ENCODE data around the gene TMEM134. TPM values are rescaled to one million over a fixed set of nuclear protein-coding genes. Genes with fewer than 3 reads are reported as not detected.
"Not testable (repeated sequence)": the region's sequence is repeated elsewhere in the genome, so short reads cannot be mapped to it uniquely, and the experiment has no call there.

TMEM134 gene
- total RNA-seq, 1 donor from 2014 or later, result 75.1 TPM

DNA sequence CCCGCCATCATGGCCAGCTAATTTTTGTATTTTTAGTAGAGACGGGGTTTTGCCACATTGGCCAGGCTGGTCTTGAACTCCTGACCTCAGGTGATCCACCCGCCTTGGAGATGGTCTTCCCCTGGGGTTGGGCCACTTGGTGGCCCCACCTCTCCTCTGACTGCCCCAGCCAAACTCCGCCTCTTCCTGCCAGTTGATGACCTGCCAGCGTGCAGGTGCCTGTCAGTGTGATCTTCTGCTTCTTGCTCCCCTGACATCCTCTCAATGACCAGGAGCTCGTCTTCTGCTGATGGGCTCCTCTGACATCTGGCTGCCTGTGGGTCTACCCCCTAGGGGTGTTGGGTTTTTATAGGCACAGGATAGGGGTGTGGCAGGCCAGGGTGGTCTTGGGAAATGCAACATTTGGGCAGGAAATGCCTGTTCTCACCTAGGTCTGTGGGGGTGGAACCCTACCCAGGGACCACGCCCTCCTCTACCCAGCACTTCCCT lies 16.9 kb upstream of the TMEM134 start:
- not testable (repeated sequence) for DNase-seq (ENCODE audit: low spot score)

DNA sequence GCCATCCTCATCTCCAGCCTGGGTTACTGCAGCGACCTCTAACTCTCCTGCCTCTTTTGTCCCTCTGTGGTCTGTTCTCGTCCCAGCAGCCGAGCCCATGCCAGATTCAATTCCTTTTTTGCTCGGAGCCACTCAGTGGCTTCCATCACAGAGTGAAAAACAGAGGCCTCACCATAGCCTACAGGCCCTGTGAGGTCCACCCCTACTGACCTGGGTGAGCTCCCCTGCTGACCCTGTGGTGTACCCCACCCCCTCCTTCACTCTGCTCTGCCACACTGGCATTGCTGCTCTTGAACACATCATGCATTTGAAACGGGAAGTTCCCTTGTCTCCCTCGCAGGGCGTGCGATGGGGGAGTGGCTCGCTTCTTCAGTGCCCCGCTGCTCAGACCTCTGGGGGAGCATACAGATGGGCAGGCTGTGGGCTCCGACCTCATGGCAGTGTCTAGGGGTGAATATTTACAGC lies 15.8 kb upstream of the TMEM134 start:
- DNase-seq (ENCODE audit: low spot score), result no peak

DNA sequence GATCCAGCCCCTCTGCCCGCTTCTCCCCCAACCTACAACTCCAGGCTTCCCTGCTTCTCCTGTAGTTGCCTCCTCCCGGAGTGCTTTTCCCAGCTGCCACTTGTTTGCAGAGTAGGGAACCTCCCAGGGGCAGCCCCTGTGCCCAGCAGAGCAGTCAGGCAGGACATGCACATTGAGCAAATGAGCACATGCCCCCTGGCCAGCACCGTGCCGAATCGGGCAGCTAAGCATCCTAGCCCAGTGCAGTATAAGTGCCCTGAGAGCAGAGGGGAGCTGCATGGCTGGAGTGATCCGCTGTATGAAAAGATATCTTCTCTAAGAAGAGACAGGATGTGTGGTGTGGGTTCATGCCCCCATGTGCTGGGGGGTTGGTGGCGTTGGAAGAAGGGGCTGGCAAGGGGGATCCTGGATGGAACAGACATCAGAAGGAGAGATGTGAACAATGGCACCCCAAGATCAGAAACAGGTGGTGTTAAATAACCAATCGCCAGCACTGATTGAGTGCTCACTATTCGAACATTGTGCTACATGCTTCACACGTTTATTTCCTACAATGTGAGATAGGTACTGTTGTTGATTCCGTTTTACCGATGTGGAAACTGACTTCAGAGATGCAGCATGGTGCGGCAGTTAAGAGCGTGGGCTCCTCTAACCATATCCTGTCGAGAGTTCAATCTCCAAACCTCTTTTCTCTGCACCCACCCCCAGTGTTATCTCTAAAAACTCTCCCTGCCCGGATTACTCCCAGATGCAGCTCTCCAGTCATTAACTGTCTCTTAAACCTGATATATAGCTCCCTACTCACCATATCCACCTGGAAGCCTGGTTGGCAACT lies 15.0 kb upstream of the TMEM134 start:
- no peak for DNase-seq (ENCODE audit: low spot score)

DNA sequence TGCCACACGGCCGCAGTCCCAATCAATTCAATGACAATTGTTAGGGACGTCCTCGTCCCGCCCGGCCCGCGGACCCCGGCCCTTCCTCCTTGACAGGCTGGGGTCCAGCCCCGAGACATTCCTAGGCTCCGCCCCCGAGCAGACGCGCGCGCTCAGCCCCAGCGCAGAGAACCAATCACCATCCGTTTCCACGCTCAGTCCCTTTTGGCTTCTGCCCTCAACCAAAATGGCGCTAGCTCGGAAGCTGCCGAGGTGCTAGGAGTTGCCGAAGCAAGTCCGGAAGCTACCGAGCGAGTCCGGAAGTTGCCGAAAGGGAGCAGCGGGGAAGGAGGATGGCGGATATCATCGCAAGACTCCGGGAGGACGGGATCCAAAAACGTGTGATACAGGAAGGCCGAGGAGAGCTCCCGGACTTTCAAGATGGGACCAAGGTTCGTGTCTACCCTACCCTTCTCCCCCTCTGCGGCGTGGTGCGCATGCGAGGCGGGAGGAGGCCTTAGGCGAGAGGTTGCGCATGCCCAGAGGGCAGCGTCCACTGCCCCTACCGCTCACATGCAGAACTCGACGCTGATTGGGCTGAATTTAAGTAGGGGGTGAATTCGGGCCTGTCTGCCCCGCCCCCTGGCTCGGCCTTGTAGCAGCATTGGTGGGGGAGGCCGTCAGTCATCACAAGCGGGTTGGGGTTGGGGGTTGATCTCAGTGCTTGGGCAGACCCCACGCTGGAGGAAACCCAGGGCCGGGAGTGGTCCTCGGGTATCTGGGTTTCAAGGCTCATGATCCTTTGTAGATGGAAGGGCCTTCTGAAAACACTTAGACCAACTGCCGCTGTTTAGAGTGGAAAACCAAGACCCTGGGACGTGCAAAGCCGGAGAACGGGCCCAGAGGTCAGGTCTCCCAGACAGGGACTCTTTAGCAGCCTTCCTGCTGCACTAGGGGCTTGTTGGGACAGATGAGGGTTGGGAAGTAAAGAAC lies 14.1 kb upstream of the TMEM134 start, which contains the start of gene AIP:
Gene AIP (plus strand): TSS at position 200 of the 972 bp plus-strand sequence. CDS start 133 bp downstream, at position 333.
- DNase-seq (ENCODE audit: low spot score), result peak; percentile 99

DNA sequence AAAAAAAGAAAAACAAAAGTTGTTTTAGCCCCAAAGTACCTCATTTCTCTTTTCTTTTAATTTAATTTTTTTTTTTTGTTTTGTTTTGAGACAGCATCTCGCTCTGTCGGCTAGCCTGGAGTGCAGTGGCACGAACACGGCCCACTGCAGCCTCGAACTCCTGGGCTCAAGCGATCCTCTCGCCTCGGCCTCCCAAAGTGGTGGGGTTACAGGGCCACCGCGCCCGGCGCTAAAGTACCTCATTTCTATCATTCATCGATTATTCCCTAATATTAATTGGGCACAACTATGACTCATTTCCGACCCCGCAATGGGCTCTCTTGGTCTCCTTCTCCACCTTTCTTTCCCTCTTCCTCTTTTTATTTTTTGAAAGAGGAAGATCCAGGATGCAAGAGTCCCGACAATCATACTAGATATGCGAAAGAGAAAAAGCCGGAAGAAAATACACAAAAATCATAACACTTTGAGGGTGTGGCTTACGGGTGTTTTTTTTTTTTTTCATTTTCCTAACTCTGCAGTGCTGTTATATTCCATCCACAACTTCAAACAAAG lies 13.3 kb upstream of the TMEM134 start:
- DNase-seq (ENCODE audit: low spot score), result no peak

DNA sequence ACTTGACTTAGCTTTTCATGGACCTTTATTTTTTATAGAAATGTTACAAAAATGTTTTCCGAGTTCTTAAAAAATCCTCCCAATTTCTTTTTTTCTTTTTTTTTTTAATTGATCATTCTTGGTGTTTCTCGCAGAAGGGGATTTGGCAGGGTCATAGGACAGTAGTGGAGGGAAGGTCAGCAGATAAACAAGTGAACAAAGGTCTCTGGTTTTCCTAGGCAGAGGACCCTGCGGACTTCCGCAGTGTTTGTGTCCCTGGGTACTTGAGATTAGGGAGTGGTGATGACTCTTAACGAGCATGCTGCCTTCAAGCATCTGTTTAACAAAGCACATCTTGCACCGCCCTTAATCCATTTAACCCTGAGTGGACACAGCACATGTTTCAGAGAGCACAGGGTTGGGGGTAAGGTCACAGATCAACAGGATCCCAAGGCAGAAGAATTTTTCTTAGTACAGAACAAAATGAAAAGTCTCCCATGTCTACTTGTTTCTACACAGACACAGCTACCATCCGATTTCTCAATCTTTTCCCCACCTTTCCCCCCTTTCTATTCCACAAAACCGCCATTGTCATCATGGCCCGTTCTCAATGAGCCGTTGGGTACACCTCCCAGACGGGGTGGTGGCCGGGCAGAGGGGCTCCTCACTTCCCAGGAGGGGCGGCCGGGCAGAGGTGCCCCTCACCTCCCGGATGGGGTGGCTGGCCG lies 8.4 kb upstream of the TMEM134 start:
- DNase-seq (ENCODE audit: low spot score), result not testable (repeated sequence)

DNA sequence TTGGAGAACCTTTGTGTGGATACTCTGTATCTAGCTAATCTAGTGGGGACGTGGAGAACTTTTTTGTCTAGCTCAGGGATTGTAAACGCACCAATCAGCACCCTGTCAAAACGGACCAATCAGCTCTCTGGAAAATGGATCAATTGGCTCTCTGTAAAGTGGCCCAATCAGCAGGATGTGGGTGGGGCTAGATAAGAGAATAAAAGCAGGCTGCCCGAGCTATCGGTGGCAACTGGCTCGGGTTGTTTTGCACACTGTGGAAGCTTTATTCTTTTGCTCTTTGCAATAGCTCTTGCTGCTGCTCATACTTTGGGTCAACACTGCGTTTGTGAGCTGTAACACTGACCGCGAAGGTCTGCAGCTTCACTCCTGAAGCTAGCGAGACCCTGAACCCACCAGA lies 7.6 kb upstream of the TMEM134 start:
- DNase-seq (ENCODE audit: low spot score), result not testable (repeated sequence)

DNA sequence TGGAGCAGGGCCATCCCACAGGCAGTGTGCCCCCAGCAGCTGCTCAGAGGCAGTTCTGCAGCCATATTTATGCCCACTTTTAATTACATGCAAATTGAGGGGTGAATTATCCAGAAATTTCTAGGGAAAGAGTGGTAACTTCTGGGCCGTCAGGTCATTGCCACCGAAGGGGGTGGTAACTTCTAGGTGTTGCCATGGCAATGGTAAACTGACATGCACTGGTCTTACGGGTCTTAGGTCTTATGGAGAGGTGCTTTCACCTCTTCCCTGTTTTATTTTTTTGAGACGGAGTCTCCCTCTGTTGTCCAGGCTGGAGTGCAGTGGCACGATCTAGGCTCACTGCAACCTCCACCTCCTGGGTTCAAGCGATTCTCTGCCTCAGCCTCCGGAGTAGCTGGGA lies 3.8 kb upstream of the TMEM134 start:
- DNase-seq (ENCODE audit: low spot score), result no peak

DNA sequence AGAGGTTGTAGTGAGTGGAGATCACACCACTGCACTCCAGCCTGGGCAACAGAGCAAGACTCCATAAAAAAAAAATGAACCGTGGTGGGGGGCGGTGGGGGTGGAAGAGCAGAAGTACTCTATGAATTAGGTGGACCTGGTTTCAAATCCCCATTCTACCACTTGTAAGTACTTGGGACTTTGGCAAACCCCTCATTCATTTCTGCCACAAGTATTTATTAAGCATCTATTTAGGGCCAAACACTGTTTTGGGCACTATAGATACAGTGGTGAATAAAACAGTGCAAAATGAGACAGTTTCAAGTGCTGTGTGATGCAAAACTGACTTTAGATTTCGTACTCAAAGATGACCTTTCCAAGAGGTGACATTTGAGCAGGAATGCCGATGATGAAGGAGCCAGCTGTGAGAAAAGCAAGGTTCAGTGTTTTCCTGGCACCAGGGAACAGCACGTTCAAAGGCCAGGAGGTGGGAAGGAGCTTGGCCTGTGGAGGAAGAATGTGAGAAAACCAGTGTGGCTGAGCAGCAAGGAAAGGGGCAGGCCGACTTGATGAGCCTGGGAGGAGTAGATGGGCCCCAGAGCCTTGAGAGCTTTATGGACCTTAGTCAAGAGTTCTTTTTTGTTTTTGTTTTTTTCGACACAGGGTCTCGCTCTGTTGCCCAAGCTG lies 1.4 kb upstream of the TMEM134 start:
- DNase-seq (ENCODE audit: low spot score), result no peak

DNA sequence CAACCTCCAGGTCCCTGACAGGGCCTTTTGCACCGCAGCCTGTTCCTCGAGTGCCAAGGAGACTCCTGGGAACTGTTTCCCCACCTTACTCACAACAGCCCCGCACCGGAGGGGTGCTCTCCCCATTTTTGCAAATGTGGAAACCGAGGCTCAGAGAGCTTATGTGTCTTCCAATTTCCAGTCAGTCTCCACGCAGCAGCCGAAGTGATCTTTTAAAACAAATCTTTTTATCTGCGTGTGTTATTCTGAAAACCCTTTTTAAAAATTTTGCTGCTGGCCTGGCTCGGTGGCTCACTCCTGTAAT lies 409 bp upstream of the TMEM134 start:
- no peak for DNase-seq (ENCODE audit: low spot score)

DNA sequence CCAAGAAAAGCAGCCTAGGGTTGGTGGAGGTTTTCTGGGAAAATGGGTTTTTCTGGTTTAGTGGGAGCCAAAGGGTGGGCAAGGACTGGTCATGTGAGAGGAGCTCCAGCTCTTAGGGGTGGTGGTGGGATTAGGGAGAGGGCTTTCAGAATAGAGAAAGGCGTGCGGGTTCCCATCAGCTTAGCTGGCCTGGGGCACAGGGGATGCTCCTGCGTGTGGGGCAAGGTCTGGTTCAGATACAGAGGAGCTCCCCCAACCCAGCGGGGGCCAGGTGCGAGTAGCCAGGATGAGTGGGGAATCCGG lies 644 bp downstream of the TMEM134 start:
- no peak for DNase-seq (ENCODE audit: low spot score)

DNA sequence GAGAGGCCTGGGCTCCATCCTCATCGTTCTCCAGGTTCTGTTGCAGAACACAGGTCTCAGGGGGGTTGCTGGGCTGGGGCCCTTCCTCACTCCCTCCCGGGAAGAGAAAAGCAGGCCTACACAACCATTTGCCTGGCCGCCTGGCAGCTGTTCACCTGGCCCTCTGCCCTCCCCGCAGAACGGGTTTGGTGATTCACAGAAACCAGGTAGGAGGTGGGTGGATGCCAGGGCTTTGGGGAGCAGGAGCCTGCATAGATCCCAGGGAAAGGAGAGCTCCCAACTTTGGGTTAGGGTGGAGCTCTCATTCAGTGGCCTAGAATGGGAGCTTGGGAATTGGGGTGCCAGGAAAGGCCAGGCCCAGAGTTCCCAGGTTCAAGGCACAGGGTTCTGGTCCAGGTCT lies 995 bp downstream of the TMEM134 start:
- DNase-seq (ENCODE audit: low spot score), result peak; percentile 80

DNA sequence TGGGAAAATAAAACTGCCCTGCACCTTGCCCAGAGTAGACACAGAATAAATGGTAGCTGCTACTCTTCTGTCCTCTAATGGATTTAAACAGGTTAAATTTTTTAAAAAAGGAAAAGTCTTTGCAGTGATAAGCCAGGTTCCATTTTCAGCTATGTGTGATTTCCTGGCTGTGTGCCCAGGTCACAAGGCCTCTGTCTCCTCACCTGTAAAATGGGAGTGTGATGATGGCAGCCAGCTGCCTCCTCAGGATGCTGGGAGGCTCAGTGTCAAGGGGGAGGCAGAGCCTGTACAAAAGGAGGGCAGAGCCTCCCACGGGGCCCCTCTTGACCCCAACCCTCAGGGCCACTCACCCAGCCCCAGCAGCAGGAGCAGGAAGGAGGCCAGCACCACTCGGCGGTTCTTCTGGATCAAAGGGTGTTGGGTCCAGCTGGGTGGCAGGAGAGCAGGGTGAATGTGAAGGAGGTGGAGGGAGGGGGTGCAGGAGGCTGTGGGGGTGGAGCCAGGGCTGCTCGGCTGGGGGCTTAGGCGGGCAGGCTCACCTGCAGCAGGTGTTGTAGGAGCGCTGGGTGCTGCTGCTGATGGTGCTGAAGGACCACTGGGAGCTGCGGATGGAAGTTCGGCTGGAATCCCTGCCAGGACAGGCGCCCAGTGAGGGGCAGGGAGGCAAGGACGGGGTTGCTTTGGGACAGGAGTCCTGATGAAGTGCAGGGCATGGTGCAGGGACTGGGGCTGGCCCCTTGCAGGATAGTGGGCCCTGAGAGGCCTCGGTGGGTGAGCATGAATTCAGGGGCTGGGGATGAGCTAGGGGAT lies 1.9 kb downstream of the TMEM134 start:
- no peak for DNase-seq (ENCODE audit: low spot score)

DNA sequence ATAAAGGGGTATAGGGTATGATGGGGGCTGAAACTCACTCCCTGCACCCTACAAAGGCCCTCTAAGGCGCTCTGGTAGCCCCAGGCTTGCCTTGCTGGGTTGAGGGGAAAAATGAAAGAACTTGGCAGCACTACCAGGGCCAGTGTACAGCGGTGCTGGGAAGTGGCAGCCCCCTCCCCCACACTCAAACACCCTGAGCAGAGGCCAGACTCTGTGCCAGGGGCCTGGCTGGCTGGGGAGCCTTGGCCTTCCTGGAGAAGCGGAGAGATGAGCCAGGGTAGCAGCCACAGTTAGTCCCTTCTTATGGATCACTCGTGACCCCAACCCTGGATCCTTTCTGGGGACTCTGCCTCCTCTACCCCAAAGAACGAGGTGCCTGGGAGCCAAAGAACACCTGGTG lies 2.7 kb downstream of the TMEM134 start:
- no peak for DNase-seq (ENCODE audit: low spot score)

DNA sequence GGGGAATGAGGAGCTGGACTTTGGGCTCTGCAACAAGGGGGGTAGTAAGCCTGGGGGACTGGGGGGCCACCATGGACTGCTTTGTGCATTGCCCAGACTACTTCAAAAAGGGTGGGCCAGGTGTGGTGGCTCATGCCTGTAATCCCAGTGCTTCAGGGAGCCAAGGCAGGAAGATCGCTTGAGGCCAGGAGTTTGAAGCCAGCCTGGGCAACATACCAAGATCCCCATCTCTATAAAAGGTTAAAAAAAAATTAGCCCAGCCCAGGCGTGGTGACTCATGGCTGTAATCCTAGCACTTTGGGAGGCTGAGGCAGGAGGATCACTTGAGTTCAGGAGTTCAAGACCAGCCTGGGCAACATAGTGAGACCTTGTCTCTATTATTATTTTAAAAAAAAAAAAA lies 3.5 kb downstream of the TMEM134 start:
- not testable (repeated sequence) for DNase-seq (ENCODE audit: low spot score)

DNA sequence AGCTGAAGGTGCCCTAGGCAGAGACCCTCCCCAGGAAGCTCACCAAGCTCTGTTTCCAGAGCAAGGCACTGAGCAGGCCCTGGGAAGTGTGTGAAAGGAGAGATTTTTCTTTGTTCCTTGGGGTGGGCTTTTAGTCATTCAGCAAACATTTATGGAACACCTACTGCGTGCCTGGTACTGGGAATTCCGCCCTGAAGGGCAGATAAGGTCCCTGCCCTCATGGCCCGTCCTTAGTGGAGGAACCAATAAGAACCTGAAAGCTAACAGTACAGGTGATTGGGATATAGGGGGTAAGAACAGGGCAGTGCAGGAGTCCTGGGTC lies 3.9 kb downstream of the TMEM134 start:
- no peak for DNase-seq (ENCODE audit: low spot score)

DNA sequence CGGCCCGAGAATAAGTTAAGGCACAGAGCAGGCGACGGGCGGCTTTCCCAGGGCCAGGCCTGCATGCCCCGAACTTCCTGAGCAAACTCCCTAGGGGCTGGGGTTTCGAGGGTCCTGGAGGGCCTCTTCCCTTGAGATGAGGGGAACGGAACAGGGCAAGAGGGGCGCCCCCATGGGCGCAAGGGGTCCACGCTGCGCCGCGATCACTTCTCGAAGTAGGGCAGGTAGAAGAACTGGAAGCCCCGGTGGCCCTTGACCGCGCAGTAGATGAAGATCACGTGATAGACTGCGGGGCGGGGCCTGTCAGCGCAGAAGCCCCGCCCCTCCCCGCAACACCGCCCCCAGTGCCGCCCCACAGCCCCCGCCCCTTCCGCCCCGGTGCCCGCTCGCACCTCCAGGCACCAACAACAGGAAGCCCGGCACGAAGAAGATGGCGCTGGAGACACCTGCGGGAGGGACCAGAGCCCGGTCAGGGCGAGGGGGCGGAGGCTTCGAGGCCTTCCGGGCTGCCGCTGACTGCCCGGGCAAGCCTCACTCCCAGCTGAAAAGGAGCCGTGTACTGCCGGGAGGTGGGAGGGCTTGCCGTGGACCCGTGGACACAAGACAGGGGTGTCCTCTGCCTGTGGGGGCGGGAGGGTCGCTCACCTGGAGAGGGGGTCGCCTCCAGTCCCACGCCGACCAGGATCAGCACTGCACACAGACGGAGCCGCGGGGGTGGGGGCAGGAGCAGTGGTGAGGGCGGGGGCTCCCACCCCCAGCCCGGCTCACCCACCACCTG lies 4.5 kb downstream of the TMEM134 start:
- peak; percentile 93 for DNase-seq (ENCODE audit: low spot score)

DNA sequence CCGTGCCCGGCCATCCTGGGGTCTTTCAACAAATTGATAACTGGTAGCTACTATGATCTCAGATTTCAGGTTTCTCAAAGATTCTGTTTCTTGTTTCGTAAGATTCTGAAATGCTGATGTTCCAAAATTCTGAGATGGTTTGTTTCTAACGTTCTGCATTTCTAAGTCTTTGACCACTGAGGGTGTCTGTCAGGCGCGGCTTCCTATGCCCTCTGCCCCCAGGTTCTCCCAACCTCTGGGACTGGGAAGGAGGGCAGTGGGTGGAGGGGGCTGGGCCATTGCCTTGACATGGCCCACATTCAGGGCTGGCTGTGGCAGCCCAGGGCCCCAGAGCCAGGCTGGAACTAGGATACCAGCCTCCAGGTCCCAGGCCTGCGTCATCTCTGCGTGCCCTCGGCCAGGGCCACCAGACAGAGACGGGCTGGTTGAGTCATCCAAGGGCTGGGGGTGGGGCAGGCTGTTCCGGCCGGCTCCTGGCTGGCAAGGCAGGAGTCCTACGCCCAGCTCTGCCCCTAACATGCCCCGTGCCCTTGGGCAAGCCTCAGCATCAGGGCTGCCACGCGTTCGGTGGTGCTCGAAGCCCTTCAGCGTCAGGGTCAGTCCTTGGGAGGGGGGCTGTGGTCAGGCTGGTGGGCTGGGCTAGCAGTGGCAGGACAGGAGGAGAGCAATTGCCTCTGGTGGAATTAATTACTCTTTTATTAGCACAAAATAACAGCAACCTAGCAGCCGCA lies 5.2 kb downstream of the TMEM134 start:
- peak; percentile 80 for DNase-seq (ENCODE audit: low spot score)

DNA sequence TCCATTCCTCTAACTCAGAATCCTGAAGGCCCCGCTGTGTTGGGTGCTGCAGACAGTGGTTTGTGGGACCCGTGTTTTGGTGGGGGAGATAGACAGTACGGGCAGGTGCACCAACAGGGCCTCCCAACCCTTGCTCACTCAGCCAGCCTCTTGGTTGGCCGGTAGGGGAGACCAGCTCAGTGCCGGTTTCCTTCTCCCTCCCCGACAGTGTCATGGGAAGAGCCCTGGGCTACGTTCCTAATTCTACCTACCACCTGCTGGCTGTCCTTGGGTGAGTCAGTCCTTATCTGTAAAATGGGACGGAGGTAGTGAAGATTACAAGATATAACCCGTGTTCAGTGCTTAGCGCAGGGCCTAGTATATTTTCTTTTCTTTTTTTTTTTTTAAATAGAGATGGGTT lies 5.9 kb downstream of the TMEM134 start:
- no peak for DNase-seq (ENCODE audit: low spot score)

All from mucosa of gallbladder (tissue), 1 donor.